SH-SY5Y (cell line): ENCODE data around the gene PITPNM3.

ENCODE experiments used
- GATA2 ChIP-seq: IDR thresholded peaks from 2 replicates; pipeline ENCODE4 v1.6.1; 2011; ENCODE audit warnings: mild to moderate bottlenecking, low read depth, low read length
- GATA3 ChIP-seq: IDR thresholded peaks from 2 replicates; pipeline ENCODE4 v1.6.1; 2011; ENCODE audit warnings: low read depth, mild to moderate bottlenecking, low read length, moderate library complexity

GRCh38 chr17:6471531-6472465 is 84.6 kb downstream of the PITPNM3 start:
- TF ChIP-seq GATA2 (no peak), GATA3 (no peak)
